ENCODE measurements around the gene SPTBN2.

The SPTBN2 gene

GRCh38 chr11:66723693-66724092 is 5.3 kb downstream of the SPTBN2 start:
- no peak for DNase-seq

GRCh38 chr11:66722745-66723651 is 6.0 kb downstream of the SPTBN2 start:
- no peak for DNase-seq

DNA sequence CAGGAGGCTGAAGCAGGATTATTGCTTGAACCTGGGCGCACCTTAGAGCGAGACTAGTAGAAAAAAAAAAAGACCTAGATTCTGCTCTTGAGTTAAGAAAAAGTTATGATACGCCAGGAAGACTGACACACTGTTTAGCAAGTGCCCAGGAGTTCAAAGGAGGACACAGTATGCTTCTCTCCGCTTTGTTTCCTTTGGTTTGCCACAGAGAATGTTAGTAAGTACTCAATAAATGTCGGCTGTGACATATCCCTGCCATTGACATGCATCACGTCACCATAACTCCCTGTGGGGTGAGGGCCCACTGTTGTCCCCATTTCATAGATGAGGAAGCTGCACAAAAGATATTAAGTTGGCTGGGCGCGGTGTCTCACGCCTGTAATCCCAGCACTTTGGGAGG is 7.1 kb downstream of the SPTBN2 start:
- no peak for DNase-seq

- no peak for DNase-seq
Measured at GRCh38 chr11:66720899-66721470, 8.0 kb downstream of the SPTBN2 start.

DNA sequence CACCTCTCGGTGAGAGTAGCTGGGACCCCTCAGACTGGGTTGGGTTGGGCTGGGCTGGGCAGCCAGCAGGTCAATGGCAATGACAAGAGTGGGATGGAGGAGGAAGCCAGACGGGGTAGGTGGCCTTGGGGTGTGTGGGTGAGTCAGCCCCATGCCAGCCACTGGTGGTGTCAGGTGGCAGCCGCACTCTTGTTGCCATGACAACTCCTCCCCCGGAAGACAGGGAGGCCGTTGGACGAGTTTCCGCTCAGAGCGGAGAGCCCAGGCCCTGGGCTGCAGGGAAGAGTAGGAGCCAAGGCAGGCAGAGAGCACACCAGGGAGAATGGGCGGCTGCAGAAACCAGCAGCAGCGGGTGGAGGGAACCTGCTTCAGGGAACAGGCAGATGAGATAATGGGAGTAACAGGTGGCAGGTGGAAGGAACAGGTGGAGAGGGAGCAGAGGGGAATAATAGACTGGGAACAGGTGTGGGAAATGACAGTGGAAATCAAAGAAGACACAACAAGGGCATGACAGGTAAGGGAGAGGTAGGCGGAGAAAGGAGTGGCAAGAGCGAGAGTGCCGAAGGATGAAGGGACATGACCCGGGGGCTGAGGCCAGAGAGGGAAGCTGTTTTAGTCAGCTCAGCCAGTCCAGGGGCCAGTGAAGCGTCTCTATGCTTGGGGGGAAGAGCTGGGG is 8.7 kb downstream of the SPTBN2 start:
- no peak for DNase-seq

GRCh38 chr11:66719111-66719872 is 9.7 kb downstream of the SPTBN2 start:
- no peak for DNase-seq

- no peak for DNase-seq
Measured at GRCh38 chr11:66718320-66718971, 10.6 kb downstream of the SPTBN2 start.

DNA sequence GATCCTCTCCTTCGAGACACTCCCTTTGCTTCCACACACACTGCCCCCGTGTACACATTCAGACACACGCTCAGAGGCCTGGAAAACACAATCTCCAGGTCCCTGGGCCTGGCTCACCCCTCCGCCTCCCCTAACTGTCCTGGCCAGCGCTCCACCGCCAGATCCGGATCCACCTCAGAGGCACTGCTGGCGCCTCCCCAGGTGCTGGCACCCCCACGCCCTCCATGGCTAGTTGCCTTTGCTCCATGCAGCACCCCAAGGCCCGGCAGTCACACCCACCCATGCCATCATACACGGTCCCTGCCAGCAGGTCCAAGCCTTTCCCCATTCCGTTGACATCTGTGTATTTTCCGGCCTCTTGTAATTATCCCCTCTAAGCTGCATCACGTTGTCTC is 11.1 kb downstream of the SPTBN2 start:
- no peak for DNase-seq

DNA sequence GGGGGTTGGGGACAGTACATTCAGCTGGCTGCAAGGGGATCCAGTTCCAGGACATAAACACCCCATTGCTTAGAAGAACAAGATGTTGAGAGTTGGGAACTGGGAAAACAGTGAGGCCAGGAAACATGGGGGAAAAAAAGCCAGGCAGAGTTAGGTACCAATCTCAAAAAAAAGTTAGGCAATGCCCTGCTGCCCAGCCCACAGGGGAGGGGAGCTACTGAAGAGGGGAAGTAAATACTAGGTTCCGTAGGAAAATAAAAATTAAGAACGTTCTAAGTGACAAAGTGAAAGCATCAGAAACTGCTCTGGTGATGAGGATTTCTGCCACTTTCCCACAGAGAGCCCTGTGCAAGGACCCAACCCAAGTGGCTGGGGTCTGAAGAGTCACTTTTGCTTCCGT is 12.0 kb downstream of the SPTBN2 start:
- no peak for DNase-seq

GRCh38 chr11:66715346-66716085 is 13.5 kb downstream of the SPTBN2 start:
- DNase-seq: no peak

- no peak for DNase-seq
Measured at GRCh38 chr11:66713746-66714480, 15.1 kb downstream of the SPTBN2 start.

- DNase-seq: no peak
Measured at GRCh38 chr11:66710384-66710930, 18.6 kb downstream of the SPTBN2 start.

DNA sequence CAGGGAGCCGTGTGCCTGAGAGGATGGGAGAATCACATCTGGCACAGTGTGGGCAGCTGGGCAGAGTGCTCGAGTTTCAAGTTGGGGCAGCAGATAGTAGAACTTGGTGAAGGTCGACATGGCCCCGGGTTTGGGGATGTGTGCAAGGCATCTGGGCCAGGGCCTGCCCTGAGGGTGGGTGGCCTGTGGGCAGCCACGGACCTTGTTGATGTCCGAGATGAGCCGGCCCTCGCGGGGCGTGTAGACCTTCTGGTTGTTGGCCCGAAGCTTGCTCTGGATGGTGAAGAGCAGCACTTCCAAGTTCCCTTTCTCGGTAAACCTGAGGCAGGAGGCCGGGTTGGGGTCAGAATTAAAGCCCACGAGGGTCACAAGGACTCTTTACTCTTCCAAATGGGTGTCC is 20.3 kb downstream of the SPTBN2 start:
- DNase-seq: no peak

- DNase-seq: no peak
Measured at GRCh38 chr11:66708094-66708493, 20.9 kb downstream of the SPTBN2 start.

DNA sequence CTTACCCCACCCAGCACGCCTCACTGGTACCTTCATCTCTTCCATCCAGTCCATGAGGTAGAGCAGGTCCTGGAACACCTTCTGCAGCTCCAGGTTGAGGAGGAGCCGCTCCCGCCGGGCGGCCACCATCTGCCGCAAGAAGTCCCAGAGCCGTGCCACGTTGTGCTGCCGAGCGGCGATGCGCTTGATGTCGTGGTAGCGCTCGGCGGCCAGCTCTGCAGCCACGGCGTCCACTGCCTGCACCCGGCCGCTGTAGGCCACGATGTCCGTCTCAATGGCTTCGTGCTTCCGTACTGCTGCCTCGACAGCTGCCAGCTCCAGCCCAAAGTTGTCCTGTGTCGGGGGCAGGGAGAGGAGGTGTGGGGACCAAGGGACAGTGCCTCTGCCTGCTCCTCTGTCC is 21.5 kb downstream of the SPTBN2 start:
- no peak for DNase-seq

- no peak for DNase-seq
Measured at GRCh38 chr11:66706989-66707388, 22.0 kb downstream of the SPTBN2 start.

DNA sequence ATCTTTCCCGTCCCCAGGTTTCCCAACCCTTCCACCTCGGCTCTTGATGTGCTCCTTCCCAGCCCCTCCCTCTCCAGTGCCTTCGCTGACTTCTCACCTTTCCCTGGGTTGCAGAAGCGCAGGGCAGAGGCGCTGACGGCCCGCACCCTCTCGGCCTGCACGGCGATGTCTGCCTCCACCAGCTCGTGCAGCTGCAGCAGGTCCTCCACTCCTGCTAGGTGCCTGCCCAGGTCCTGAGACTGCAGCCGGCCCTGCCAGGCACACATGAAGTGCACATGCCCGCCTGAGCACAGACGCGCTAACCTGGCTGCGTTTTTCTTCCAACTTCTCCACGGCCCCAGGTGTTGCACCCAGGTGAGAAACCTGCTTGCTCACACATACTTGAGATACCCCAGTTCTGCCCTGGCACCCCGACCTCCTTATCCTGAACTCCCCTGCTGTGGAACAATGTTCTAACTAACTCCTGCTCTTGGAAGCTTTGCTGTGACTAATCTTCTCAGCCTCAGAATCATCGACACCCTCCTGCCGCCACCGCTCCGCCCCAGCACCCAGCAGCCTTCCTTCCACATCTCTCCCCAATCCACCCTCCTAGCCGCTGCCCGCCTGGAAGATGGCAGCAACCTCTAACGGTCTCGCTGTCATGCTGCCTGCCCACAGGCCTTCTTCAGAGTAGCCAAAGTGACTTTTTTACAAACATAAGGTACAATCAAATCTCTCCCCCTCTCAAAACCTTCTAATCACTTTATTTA is 23.3 kb downstream of the SPTBN2 start:
- no peak for DNase-seq

- DNase-seq: no peak
Measured at GRCh38 chr11:66704659-66705360, 24.2 kb downstream of the SPTBN2 start.

GRCh38 chr11:66701432-66702240 is 27.4 kb downstream of the SPTBN2 start:
- no peak for DNase-seq

Data from activated CD4-positive, alpha-beta T cell treated with anti-CD3 and anti-CD28 coated beads for 1 hour (primary cell).